GM23338 (cell line): ENCODE results near the gene NAP1L3. TPM values are rescaled to one million over a fixed set of nuclear protein-coding genes. Genes with fewer than 3 reads are reported as not detected.

Experiments used
- ATAC-seq: fragments of 200-7000 bp; cut with Tn5 transposase; 3 replicates; pipeline ENCODE4 v1.9.1; 2020
- DNase-seq: peaks from one replicate; pipeline ENCODE4 v3.0.0-alpha.2; 2015; ENCODE audit warnings: low spot score
- H2AFZ ChIP-seq: fragments of 200-600 bp; sonication (generic); 2 replicates; pipeline ENCODE4 v1.8.0; 2016; ENCODE audit warnings: antibody characterized with exemption, mild to moderate bottlenecking, moderate library complexity
- H3F3A ChIP-seq: fragments of 200-600 bp; sonication (generic); replicated peaks from 2 replicates; pipeline ENCODE4 v1.8.0; 2017; ENCODE audit warnings: antibody characterized with exemption, mixed run types, low read depth
- H3K27ac ChIP-seq: fragments of 200-600 bp; sonication (generic); 2 replicates; pipeline ENCODE4 v1.6.1; 2016; ENCODE audit warnings: low read depth
- H3K27me3 ChIP-seq: fragments of 200-600 bp; sonication (generic); 2 replicates; pipeline ENCODE4 v1.8.0; 2016; ENCODE audit warnings: mild to moderate bottlenecking, mixed run types, moderate library complexity; ENCODE audit not compliant: insufficient read depth
- H3K36me3 ChIP-seq: fragments of 200-600 bp; sonication (generic); 2 replicates; pipeline ENCODE4 v1.8.0; 2016; ENCODE audit warnings: mild to moderate bottlenecking; ENCODE audit not compliant: insufficient read depth
- H3K4me1 ChIP-seq: fragments of 200-600 bp; sonication (generic); 2 replicates; pipeline ENCODE4 v1.8.0; 2016; ENCODE audit warnings: mild to moderate bottlenecking, moderate library complexity; ENCODE audit not compliant: insufficient read depth
- H3K4me2 ChIP-seq: fragments of 200-600 bp; sonication (generic); 2 replicates; pipeline ENCODE4 v1.7.1; 2017; ENCODE audit warnings: mixed run types
- H3K4me3 ChIP-seq: fragments of 200-600 bp; sonication (generic); 2 replicates; pipeline ENCODE4 v1.6.1; 2016; ENCODE audit warnings: mixed run types
- H3K79me2 ChIP-seq: fragments of 200-600 bp; sonication (generic); replicated peaks from 2 replicates; pipeline ENCODE4 v1.8.0; 2017; ENCODE audit warnings: mild to moderate bottlenecking; ENCODE audit not compliant: insufficient read depth
- H3K9me2 ChIP-seq: fragments of 200-600 bp; sonication (generic); 2 replicates; pipeline ENCODE4 v1.8.0; 2017; ENCODE audit not compliant: insufficient read depth
- H4K20me1 ChIP-seq: fragments of 200-600 bp; sonication (generic); replicated peaks from 2 replicates; pipeline ENCODE4 v1.8.0; 2017; ENCODE audit warnings: mild to moderate bottlenecking; ENCODE audit not compliant: insufficient read depth
- H3K27ac Mint-ChIP-seq: 2 replicates; pipeline ENCODE4 v1.8.0; 2020; ENCODE audit warnings: inconsistent platforms, mild to moderate bottlenecking, moderate library complexity, mixed read lengths
- H3K27me3 Mint-ChIP-seq: 3 replicates; pipeline ENCODE4 v1.8.0; 2022; ENCODE audit warnings: low read depth, mild to moderate bottlenecking, moderate library complexity, mixed read lengths, inconsistent platforms; ENCODE audit not compliant: insufficient read depth, poor library complexity
- H3K36me3 Mint-ChIP-seq: 3 replicates; pipeline ENCODE4 v1.8.0; 2021; ENCODE audit warnings: low read depth, mild to moderate bottlenecking, inconsistent platforms, moderate library complexity, mixed read lengths
- H3K4me1 Mint-ChIP-seq: 3 replicates; pipeline ENCODE4 v1.8.0; 2020; ENCODE audit warnings: mild to moderate bottlenecking, inconsistent platforms, mixed read lengths
- H3K4me3 Mint-ChIP-seq: 3 replicates; pipeline ENCODE4 v1.8.0; 2021; ENCODE audit warnings: moderate library complexity, mild to moderate bottlenecking, inconsistent platforms, mixed read lengths
- H3K9me3 Mint-ChIP-seq: 3 replicates; pipeline ENCODE4 v1.8.0; 2020; ENCODE audit warnings: moderate library complexity, mild to moderate bottlenecking, inconsistent platforms, mixed read lengths
- CREB1 ChIP-seq: fragments of 250-450 bp; sonication (Bioruptor Pico); IDR thresholded peaks from 2 replicates; pipeline ENCODE4 v1.5.0; 2020; ENCODE audit warnings: low read depth, mild to moderate bottlenecking, moderate library complexity
- CTCF ChIP-seq, 2 experiments: fragments of 200-600 bp in 1 of 2; sonication (generic) in 1 of 2; conservative IDR thresholded peaks; 2 replicates each; pipeline versions ENCODE4 v1.5.1 to v1.6.1; 2016 to 2017; ENCODE audit warnings: antibody characterized with exemption in 2 of 2, low read depth in 2 of 2, mild to moderate bottlenecking in 2 of 2, moderate library complexity in 1 of 2
- ETS1 ChIP-seq: IDR thresholded peaks from 2 replicates; pipeline ENCODE4 v1.6.1; 2016; ENCODE audit warnings: antibody characterized with exemption
- EZH2 ChIP-seq: fragments of 200-600 bp; sonication (generic); IDR thresholded peaks from one replicate; pipeline ENCODE4 v1.8.0; 2017; ENCODE audit warnings: antibody characterized with exemption, mild to moderate bottlenecking, low read depth; ENCODE audit not compliant: unreplicated experiment
- EZH2phosphoT487 ChIP-seq: fragments of 200-600 bp; sonication (generic); IDR thresholded peaks from one replicate; pipeline ENCODE4 v1.8.1; 2018; ENCODE audit warnings: antibody characterized with exemption; ENCODE audit not compliant: unreplicated experiment
- JUNB ChIP-seq: IDR thresholded peaks from one replicate; pipeline ENCODE4 v1.6.1; 2016; ENCODE audit warnings: antibody characterized with exemption; ENCODE audit not compliant: unreplicated experiment
- NANOG ChIP-seq: IDR thresholded peaks from 2 replicates; pipeline ENCODE4 v1.6.1; 2016; ENCODE audit warnings: antibody characterized with exemption, borderline replicate concordance
- POLR2AphosphoS5 ChIP-seq: IDR thresholded peaks from 2 replicates; pipeline ENCODE4 v1.6.1; 2016; ENCODE audit warnings: antibody characterized with exemption, low read depth
- STAT1 ChIP-seq: IDR thresholded peaks from one replicate; pipeline ENCODE4 v1.6.1; 2016; ENCODE audit warnings: antibody characterized with exemption; ENCODE audit not compliant: unreplicated experiment
- ZNF114 ChIP-seq: fragments of 250-450 bp; sonication (Bioruptor Pico); IDR thresholded peaks from 2 replicates; pipeline ENCODE4 v1.5.0; 2020; ENCODE audit warnings: mild to moderate bottlenecking, moderate library complexity
- ZNF462 ChIP-seq: fragments of 250-450 bp; sonication (Bioruptor Pico); IDR thresholded peaks from 2 replicates; pipeline ENCODE4 v1.5.0; 2020; ENCODE audit warnings: mild to moderate bottlenecking, moderate library complexity
- polyA plus RNA-seq: library from polyadenylated mRNA; unstranded; fragments of >200 nt; fragmentation: Nextera tagmentation; extraction: Ambion mirVana; gene quantifications from 2 replicates; pipeline ENCODE4 v1.2.1, GENCODE V29; 2016
- total RNA-seq: library from RNA; depleted of rRNA; stranded (reverse); fragments of >200 nt; shearing (Covaris generic); gene quantifications from 2 replicates; pipeline ENCODE4 v1.2.3, GENCODE V29; 2014
- TF ChIP-seq, protein P1 (sequence below): IDR thresholded peaks from one replicate; pipeline ENCODE4 v1.6.1; 2018; ENCODE audit warnings: antibody characterized with exemption; ENCODE audit not compliant: unreplicated experiment

NAP1L3 gene
- total and polyA plus RNA-seq, 2 experiments from 2014 or later: 47.9 to 54.9 TPM

- no peak for DNase-seq
- H3K4me1 Mint-ChIP-seq: no peaks in the 10 kb centered on the region
- no peaks in the 10 kb centered on the region; the same call in 1 of the 2 replicates for H3K4me1 ChIP-seq
- ATAC-seq: no peak
- H3K4me2 ChIP-seq: no peak overlapping the region
- H3K27me3 ChIP-seq: no peaks in the 10 kb centered on the region
- no peaks in the 10 kb centered on the region for H4K20me1 ChIP-seq
- H3K4me3 Mint-ChIP-seq: no peak overlapping the region
- H3K9me3 Mint-ChIP-seq: no peaks in the 10 kb centered on the region
- no peaks in the 10 kb centered on the region for H3K36me3 Mint-ChIP-seq
- no peaks in the 10 kb centered on the region for H3K79me2 ChIP-seq
- TF ChIP-seq CREB1 (no peak), NANOG (no peak), EZH2phosphoT487 (no peak), EZH2 (no peak), STAT1 (no peak), ZNF462 (CRISPR knock-in tag) (no peak), POLR2AphosphoS5 (no peak), JUNB (no peak), CTCF (conservative IDR thresholded peaks at IDR 0.05; ENCODE audit: low read depth in 2 of 2) (no peak), ZNF114 (no peak), ETS1 (no peak)
- TF ChIP-seq, protein P1, sequence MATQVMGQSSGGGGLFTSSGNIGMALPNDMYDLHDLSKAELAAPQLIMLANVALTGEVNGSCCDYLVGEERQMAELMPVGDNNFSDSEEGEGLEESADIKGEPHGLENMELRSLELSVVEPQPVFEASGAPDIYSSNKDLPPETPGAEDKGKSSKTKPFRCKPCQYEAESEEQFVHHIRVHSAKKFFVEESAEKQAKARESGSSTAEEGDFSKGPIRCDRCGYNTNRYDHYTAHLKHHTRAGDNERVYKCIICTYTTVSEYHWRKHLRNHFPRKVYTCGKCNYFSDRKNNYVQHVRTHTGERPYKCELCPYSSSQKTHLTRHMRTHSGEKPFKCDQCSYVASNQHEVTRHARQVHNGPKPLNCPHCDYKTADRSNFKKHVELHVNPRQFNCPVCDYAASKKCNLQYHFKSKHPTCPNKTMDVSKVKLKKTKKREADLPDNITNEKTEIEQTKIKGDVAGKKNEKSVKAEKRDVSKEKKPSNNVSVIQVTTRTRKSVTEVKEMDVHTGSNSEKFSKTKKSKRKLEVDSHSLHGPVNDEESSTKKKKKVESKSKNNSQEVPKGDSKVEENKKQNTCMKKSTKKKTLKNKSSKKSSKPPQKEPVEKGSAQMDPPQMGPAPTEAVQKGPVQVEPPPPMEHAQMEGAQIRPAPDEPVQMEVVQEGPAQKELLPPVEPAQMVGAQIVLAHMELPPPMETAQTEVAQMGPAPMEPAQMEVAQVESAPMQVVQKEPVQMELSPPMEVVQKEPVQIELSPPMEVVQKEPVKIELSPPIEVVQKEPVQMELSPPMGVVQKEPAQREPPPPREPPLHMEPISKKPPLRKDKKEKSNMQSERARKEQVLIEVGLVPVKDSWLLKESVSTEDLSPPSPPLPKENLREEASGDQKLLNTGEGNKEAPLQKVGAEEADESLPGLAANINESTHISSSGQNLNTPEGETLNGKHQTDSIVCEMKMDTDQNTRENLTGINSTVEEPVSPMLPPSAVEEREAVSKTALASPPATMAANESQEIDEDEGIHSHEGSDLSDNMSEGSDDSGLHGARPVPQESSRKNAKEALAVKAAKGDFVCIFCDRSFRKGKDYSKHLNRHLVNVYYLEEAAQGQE: no peak
- no peak overlapping the region for H3K4me3 ChIP-seq
- no peaks in the 10 kb centered on the region for H3K27me3 Mint-ChIP-seq
- H3F3A ChIP-seq: no peaks in the 10 kb centered on the region
- no peak overlapping the region for H2AFZ ChIP-seq
- no peak overlapping the region for H3K27ac ChIP-seq
- H3K9me2 ChIP-seq: no peaks in the 10 kb centered on the region
- H3K27ac Mint-ChIP-seq: no peak overlapping the region
- no peaks in the 10 kb centered on the region for H3K36me3 ChIP-seq
Measured at GRCh38 chrX:93703701-93704100, 30.3 kb upstream of the NAP1L3 start.
